ENCODE measurements around the gene ABCA2.

Gene ABCA2

GRCh38 chr9:137071282-137071681 is 43.2 kb upstream of the ABCA2 start:
- no peak for TF ChIP-seq CTCF (IDR thresholded peaks at IDR 0.05)

GRCh38 chr9:137070906-137071275 is 42.9 kb upstream of the ABCA2 start:
- TF ChIP-seq CTCF (IDR thresholded peaks at IDR 0.05): no peak

- no peak for TF ChIP-seq CTCF (IDR thresholded peaks at IDR 0.05)
These were observed 42.3 kb upstream of the ABCA2 start, which contains the start of gene SAPCD2 for GRCh38 chr9:137070201-137070905. TSS of gene SAPCD2 (minus strand) at chr9:137070557. CDS start at chr9:137070460, 97 bp downstream.

DNA sequence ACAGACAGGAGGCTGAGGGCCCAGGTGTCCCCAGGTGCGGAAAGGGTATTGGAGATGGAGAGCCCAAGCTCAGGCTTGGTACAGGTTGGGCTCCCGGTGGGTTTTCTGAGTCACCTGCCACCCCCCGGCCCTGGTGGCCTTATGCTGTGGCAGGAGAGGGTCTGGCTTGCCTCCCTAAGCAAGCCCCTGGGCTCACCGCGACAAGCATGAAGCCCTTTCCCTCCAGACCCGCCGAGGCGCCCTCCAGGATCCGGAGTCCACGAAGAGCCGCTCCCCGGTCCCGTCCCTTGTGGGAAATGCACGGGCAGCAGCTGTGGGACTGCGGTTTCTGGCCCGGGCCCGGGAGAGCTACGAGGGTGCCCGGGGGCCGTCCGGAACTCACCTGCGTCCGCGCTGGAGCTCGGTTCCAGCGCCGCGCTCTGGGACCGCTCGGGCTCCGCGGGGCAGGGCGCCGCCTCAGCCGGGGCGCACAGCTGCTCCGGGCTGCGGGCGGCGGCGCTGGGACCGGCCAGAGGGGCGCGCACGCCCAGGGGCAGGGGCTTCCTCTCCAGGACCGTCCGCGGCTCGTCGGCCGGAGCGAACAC is 41.6 kb upstream of the ABCA2 start:
- TF ChIP-seq CTCF (IDR thresholded peaks at IDR 0.05): no peak; the same call in 1 of the 2 replicates

GRCh38 chr9:137068539-137069507 is 40.8 kb upstream of the ABCA2 start:
- no peak for TF ChIP-seq CTCF (IDR thresholded peaks at IDR 0.05)

- TF ChIP-seq CTCF (IDR thresholded peaks at IDR 0.05): peak; percentile 82
These were observed 40.0 kb upstream of the ABCA2 start for GRCh38 chr9:137067860-137068538.
